ENCODE results near the gene TP53BP1.

DNA sequence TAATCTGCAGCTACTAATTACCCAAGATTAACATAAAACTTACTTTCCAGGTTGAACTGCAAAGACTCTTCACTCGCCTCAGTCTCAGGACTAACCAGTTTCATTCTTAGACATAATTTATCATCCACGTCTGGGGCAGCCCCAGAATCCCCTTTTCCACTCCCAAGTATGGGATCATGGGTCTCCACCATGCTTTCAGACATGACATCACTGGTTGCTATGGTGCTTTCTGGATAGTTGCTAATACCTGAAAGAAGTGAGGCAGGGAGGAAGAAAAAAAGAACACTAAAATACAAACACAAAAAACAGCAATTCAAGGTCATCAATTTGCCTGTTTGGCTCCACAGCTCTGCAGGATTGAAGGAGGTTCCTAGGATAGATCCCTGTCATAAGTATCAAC is 46.6 kb downstream of the TP53BP1 start:
- TF ChIP-seq, protein P1, sequence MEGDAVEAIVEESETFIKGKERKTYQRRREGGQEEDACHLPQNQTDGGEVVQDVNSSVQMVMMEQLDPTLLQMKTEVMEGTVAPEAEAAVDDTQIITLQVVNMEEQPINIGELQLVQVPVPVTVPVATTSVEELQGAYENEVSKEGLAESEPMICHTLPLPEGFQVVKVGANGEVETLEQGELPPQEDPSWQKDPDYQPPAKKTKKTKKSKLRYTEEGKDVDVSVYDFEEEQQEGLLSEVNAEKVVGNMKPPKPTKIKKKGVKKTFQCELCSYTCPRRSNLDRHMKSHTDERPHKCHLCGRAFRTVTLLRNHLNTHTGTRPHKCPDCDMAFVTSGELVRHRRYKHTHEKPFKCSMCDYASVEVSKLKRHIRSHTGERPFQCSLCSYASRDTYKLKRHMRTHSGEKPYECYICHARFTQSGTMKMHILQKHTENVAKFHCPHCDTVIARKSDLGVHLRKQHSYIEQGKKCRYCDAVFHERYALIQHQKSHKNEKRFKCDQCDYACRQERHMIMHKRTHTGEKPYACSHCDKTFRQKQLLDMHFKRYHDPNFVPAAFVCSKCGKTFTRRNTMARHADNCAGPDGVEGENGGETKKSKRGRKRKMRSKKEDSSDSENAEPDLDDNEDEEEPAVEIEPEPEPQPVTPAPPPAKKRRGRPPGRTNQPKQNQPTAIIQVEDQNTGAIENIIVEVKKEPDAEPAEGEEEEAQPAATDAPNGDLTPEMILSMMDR (IDR thresholded peaks at IDR 0.05), result no peak
- TF ChIP-seq POLR2A (IDR thresholded peaks at IDR 0.05), result no peak
- TF ChIP-seq EP300 (IDR thresholded peaks at IDR 0.05), result no peak
- no peak for TF ChIP-seq POLR2AphosphoS5 (IDR thresholded peaks at IDR 0.05)

All from stomach (tissue), 4 donors.